ENCODE measurements around the gene KICS2. TPM values are rescaled to one million over a fixed set of nuclear protein-coding genes. Genes with fewer than 3 reads are reported as not detected.
A peak's percentile ranks its signal among the peaks of the same experiment; 100 is the strongest.

Gene KICS2
- total and polyA plus RNA-seq, 3 donors from 2014 or later, result 7.9 to 27.9 (median 20.5) TPM

DNA sequence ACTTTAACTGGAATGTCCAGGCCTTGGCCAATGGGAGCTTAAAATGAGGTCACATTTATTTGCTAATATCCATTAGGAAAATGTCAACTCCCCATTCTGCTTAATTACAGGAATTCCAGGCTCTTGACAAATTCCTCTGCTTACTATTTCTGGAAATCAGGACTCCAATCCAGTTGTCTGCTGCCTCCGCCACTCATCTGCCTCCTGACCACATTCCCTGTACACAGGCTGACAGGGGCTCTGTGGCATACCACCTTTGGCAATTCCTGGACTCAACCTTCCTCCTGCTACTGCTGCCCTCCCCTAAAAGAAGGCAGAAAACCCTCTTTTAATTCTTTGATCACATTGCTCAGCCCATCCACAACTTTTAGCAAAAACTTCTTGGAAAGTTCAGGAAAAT, 37.9 kb downstream of the KICS2 start:
- no peak overlapping the region for H3K4me3 ChIP-seq
- TF ChIP-seq POLR2A (IDR thresholded peaks at IDR 0.05), result no peak
- no peak for TF ChIP-seq CTCF (IDR thresholded peaks at IDR 0.05)
- no peak overlapping the region for H3K27ac ChIP-seq
- no peaks in the 10 kb centered on the region for H3K36me3 ChIP-seq (ENCODE audit: low read depth, missing control alignments)
- no peaks in the 10 kb centered on the region for H3K4me1 ChIP-seq
- no peaks in the 10 kb centered on the region for H3K9me3 ChIP-seq
- intact Hi-C loops (cut with DNase I; ENCODE audit: low total_unique reads), result loop anchor here (10.0 kb wide), 1 partner anchor 339 kb away; the partner anchor contains the start of gene SRGAP1
- no peak for DNase-seq
- 93 to 100% methylated on average over 1 of the region's 1 CpG for WGBS, 2 donors
- no peaks in the 10 kb centered on the region for H3K27me3 ChIP-seq

DNA sequence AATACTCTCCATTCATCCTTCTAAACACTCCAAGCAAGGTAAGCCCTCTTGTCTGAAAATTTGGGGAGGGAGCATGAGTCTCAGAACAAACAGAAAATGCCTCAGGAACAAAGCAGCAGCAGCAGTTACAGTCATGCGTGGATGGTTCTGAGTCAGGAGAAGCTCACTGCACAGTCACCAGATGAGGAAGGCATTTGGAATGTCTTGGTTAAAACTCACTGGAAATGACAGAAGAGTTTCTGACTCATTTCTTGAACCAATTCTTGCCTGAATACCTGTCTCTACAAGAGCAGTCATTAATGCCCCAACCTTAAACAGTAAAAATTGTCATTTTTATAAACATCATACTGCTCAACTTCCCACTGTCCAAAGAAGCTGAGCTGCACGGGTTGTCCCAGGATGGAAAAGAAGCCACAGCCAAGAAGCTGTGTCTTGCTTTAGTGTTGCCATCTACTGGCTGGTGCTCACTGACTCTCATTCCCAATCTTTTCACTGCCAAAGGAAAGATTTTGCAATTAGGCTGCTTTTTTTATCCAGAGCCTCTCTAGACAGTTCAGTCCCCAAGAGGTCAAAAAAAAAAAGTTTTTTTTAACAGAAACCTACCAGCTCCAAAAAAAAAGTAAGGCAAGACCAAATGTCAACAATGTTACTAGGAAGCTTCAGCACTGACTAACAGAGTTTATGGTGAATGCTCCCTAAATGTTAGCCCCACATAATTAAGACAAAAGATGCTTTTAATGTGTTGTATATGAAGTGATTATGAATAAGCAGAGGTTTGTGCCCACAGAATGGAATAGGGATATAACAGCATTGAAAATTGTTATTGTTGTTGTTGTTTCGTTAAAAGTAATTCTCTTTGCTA, 40.4 kb downstream of the KICS2 start:
- 47 to 55% methylated on average over 3 of the region's 3 CpGs for WGBS, 2 donors
- H3K9me3 ChIP-seq, result no peaks in the 10 kb centered on the region
- no peaks in the 10 kb centered on the region for H3K4me1 ChIP-seq
- TF ChIP-seq POLR2A (IDR thresholded peaks at IDR 0.05) (no peak), CTCF (IDR thresholded peaks at IDR 0.05) (peak; percentile 49 to 71 (median 66))
- intact Hi-C loops (cut with DNase I; ENCODE audit: low total_unique reads), result loop anchor here (10.0 kb wide), 1 partner anchor 337 kb away; the partner anchor contains the start of gene SRGAP1
- peak; percentile 79 for DNase-seq
- H3K4me3 ChIP-seq, result no peak overlapping the region
- H3K27me3 ChIP-seq, result no peaks in the 10 kb centered on the region
- no peak overlapping the region for H3K27ac ChIP-seq
- H3K36me3 ChIP-seq (ENCODE audit: low read depth, missing control alignments), result no peaks in the 10 kb centered on the region

- Histone ChIP-seq H3K4me3 (no peak overlapping the region), H3K27me3 (no peaks in the 10 kb centered on the region), H3K36me3 (ENCODE audit: low read depth, missing control alignments) (no peaks in the 10 kb centered on the region), H3K9me3 (no peaks in the 10 kb centered on the region), H3K27ac (no peak overlapping the region), H3K4me1 (no peaks in the 10 kb centered on the region)
- intact Hi-C loops (cut with DNase I; ENCODE audit: low total_unique reads), result loop anchor here (10.0 kb wide), 1 partner anchor 336 kb away; the partner anchor contains the start of gene SRGAP1
- DNase-seq, result no peak
- TF ChIP-seq CTCF (IDR thresholded peaks at IDR 0.05) (no peak), POLR2A (IDR thresholded peaks at IDR 0.05) (no peak)
- WGBS, 2 donors, result 57 to 70% methylated on average over 5 of the region's 5 CpGs
These were observed 41.1 kb downstream of the KICS2 start for GRCh38 chr12:64180951-64181350.

- Histone ChIP-seq H3K4me3 (no peak overlapping the region), H3K9me3 (no peaks in the 10 kb centered on the region), H3K4me1 (no peaks in the 10 kb centered on the region), H3K27ac (no peak overlapping the region), H3K36me3 (ENCODE audit: low read depth, missing control alignments) (no peaks in the 10 kb centered on the region), H3K27me3 (no peaks in the 10 kb centered on the region)
- TF ChIP-seq CTCF (IDR thresholded peaks at IDR 0.05), result no peak
- DNase-seq, result no peak
- intact Hi-C loops (cut with DNase I; ENCODE audit: low total_unique reads), result no loop called here
- 70 to 78% methylated on average over 1 of the region's 1 CpG for WGBS, 2 donors
These were observed 44.0 kb downstream of the KICS2 start for GRCh38 chr12:64178122-64178521.
